Urinary bladder (tissue), 4 donors: ENCODE data around the gene CCDC57. TPM values are rescaled to one million over a fixed set of nuclear protein-coding genes. Genes with fewer than 3 reads are reported as not detected.

ENCODE experiments used
- DNase-seq: peaks from one replicate; pipeline ENCODE4 v3.0.0-alpha.2; 2015; ENCODE audit errors: extremely low spot score
- H3K27ac ChIP-seq: one replicate; pipeline ENCODE4 v1.5.1; 2013; ENCODE audit warnings: low read depth, mild to moderate bottlenecking, moderate library complexity
- H3K36me3 ChIP-seq: one replicate; pipeline ENCODE4 v1.6.1; 2013; ENCODE audit warnings: mild to moderate bottlenecking, moderate library complexity; ENCODE audit not compliant: insufficient read depth
- H3K4me1 ChIP-seq: one replicate; pipeline ENCODE4 v1.6.1; 2013; ENCODE audit warnings: mild to moderate bottlenecking, moderate library complexity; ENCODE audit not compliant: insufficient read depth
- H3K4me3 ChIP-seq: one replicate; pipeline ENCODE4 v1.5.1; 2013; ENCODE audit warnings: low read depth, low read length
- WGBS: extraction: QIAGEN DNeasy Blood & Tissue Kit; methylation state at CpG from one replicate; pipeline ENCODE4 v1.1.7; 2013; 5-methylcytosine and 5-hydroxymethylcytosine counted together
- polyA plus RNA-seq: library from polyadenylated mRNA; stranded (reverse); fragments of 200-250 nt; gene quantifications from one replicate; pipeline ENCODE4 v1.2.3, GENCODE V29; 2013
- total RNA-seq: library from RNA; depleted of rRNA; stranded (reverse); fragments of >200 nt; gene quantifications from one replicate; pipeline ENCODE4 v1.2.3, GENCODE V29; 2014
- donor health status: healthy with polysubstance abuse.
- donor health status: healthy.

Gene CCDC57
- total and polyA plus RNA-seq, 2 donors, result 23.7 to 25.9 TPM

DNA sequence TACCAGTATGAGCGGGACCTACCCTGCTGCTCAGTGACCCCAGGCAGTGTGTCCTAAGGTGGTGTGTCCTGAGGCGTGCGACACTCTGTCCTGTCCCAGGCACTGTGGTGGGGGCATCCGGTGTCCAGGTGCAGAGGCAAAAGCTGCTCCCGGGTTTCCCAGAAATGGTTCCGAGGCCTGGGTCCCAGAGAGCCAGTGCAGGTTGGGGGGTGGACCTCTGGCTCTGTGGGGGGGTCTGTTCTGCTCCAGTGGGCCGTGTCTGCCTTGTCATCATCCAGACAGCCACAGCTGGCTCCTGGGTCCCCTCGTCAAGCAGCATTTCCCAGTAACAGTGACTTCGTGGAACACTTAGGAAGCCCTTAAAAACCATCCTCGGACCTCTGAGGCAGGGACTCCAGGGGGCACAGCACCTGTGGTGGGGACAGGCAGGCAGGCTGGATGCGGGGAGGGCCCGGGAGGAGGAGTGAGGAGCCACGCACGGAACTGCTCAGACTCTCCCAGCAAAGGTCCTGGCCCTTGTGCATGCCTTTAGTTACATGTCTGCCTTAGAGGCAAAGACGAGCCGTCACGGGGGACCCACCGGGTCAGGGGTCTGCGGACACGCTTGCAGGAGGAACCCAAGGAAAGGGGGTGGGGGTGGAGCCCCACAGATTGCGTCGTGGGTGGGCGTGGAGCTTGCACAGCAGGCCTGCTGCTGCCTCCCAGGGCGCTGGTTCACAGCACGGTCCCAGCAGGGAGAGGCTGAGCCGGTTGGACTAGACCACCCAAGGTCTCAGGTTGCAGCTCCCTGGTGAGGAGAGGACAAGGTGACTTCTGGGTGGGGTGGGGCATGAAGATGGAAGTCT, 21.8 kb upstream of the CCDC57 start:
- no peak overlapping the region for H3K4me3 ChIP-seq
- no peak for DNase-seq
- H3K27ac ChIP-seq, result peak overlapping the region; percentile 31
- H3K36me3 ChIP-seq, result no peaks in the 10 kb centered on the region
- H3K4me1 ChIP-seq, result no peaks in the 10 kb centered on the region
- WGBS, result 54% methylated on average over 26 of the region's 26 CpGs

DNA sequence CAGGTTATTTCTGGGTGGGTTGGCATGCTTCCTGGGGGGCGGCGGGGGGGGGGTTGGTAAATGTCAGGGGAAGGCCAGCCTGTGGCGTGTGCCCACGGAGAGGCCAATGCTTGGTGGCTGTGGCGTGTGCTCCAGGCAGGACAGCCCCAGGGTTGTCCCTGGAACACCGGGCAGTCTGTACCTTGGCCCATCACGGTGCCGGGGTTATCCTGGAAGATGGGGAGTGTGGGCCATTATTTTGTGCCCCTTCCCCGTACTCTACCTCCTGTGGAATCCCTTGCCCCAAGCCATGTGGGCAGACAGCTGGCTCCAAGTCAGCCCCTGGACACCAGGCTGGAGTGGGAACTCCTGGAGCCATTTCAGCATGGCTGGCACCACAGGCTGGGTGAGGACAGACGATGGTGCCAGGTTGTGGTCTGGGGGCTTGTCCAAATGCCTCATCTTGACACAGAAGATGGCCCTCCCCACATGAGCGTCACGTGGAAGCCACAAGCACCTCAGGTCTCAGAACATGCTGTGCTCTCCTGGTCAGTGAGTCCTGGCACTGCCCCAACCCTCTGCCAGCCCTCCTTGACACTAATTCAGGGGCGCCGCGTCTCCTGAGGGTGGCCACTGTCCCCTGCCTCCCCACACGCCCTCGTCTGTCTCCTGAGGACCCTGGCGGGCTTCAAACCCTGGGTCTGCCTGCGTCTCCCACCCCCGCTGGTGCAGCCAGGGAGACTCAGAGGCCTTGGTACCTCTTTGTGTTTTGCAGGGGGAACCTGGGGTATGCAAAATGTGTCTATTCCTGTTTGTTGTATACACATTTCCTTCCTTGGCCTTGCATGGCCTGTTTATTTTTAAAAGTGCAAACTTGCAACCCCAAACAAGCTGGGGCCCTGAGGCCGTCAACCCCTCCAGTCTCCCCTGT, 20.5 kb upstream of the CCDC57 start:
- no peak for DNase-seq
- Histone ChIP-seq H3K4me1 (no peaks in the 10 kb centered on the region), H3K4me3 (no peak overlapping the region), H3K36me3 (no peaks in the 10 kb centered on the region), H3K27ac (no peak overlapping the region)
- 76% methylated on average over 21 of the region's 21 CpGs for WGBS

DNA sequence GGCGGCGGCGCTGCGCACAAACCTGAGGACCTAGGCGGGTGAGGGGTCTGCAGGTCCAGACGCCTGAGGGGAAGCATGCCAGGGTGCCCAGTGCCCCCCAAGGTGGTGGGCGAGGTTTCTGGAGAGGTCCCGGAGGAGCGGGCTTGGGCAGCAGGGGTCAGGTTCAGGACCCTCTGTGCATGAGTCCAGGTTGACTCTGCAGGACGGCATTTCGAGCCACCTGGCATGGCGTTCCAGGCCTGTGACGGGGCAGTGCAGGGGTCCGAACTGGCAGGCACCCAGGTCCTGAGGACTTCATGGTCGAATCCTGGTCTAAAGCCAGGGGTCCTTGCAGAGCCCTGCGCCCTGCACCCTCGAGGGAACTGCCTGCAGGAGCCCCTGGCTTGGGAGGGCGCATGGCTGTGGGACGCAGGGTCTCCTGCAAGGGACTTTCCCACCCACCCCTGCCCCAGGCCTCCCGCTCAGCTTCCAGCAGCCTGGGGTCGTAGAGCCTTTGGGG, 19.7 kb upstream of the CCDC57 start:
- no peak for DNase-seq
- 80% methylated on average over 21 of the region's 21 CpGs for WGBS
- H3K4me3 ChIP-seq, result no peak overlapping the region
- no peaks in the 10 kb centered on the region for H3K36me3 ChIP-seq
- H3K4me1 ChIP-seq, result no peaks in the 10 kb centered on the region
- peak overlapping the region; percentile 67 for H3K27ac ChIP-seq

DNA sequence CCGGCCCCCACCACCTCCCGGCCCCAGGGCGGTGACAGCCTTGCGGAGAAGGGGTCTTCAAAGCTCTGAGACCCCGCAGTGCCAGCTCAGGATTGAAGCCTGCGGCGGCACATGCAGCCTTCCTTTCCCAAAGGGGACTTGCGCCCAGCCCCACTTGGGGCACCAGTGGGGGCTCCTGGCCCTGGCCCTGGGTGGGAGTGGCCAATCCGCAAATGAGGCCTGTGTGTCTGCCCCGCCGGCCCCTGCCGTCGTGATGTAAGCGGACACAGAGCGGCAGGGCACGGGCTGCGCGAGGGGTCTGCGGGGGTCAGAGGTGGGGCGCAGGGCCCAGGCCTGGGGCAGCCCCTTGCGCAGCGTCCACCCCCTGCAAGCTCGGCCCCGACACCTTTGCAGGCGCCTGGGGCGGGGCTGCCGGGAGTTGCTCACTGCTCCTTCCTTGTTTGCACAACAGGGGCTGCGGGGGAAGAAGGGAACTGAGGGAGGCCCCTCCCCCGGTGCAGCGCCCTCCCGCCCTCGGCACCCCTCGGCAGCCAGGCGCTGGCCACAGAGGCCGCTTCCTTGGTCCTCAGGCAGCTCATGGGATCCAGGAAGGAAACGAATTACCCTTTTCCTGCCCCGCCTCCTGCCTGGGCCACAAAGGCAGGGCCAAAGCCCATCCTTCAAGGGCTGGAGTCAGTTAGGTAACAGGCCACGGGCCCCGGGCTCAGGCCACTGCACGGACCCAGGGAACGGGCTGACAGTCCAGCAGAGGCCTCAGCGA, 19.1 kb upstream of the CCDC57 start:
- no peaks in the 10 kb centered on the region for H3K4me1 ChIP-seq
- peak overlapping the region; percentile 54 for H3K4me3 ChIP-seq
- WGBS, result 6% methylated on average over 42 of the region's 42 CpGs
- peak overlapping the region; percentile 93 for H3K27ac ChIP-seq
- no peak for DNase-seq
- no peaks in the 10 kb centered on the region for H3K36me3 ChIP-seq

DNA sequence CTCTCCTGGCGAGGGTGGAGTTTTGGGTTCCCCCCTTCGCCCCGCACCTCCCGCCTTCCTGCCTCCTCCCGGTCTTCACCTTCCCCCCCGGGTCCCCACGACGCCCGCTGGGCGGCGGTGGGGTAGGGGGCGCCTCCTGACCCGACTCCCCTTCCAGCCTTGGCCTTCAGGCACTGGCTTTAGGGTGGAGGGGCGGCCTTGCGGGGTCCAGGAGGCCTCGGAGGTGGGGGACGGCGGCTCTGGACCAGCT, 18.6 kb upstream of the CCDC57 start:
- peak overlapping the region; percentile 93 for H3K27ac ChIP-seq
- no peak for DNase-seq
- WGBS, result 1% methylated on average over 18 of the region's 18 CpGs
- peak overlapping the region; percentile 54 for H3K4me3 ChIP-seq
- no peaks in the 10 kb centered on the region for H3K36me3 ChIP-seq
- H3K4me1 ChIP-seq, result no peaks in the 10 kb centered on the region

DNA sequence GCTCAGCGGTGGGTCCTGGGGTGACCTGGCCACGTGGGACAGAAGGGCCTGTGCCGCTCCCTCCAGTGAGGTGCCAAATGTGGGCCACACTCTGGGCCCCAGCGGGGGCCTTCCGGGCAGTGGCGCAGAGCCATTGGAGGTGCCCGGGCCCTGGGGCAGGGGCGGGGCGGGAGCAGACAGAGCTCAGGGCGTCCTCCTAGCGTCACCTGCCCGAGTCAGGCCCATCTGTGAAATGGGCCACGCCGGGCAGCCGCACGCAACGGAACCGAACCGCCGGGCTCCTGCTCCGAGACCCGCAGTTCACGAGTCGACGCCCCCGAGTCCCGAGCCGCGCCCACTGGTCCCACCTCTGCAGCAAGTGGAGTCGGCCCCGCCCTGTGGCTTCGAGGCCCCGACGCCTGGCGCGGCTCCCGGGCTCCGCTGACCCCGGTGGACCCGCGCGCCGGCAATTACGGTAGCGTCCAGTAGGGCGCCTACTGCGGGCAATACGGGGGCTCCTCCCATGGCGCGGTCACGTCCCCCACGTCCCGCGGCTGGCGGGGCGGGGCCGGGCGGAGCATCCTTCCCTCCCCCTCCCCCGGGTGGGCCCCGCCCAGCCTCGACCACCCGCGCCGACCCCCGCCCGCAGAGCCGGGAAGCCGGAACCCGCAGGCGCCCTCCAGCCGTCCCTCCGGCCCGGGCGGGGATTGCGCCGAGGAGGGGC, 18.1 kb upstream of the CCDC57 start:
- Histone ChIP-seq H3K4me1 (no peaks in the 10 kb centered on the region), H3K4me3 (peak overlapping the region; percentile 54), H3K27ac (peak overlapping the region; percentile 93), H3K36me3 (no peaks in the 10 kb centered on the region)
- no peak for DNase-seq
- WGBS, result 5% methylated on average over 73 of the region's 76 CpGs

DNA sequence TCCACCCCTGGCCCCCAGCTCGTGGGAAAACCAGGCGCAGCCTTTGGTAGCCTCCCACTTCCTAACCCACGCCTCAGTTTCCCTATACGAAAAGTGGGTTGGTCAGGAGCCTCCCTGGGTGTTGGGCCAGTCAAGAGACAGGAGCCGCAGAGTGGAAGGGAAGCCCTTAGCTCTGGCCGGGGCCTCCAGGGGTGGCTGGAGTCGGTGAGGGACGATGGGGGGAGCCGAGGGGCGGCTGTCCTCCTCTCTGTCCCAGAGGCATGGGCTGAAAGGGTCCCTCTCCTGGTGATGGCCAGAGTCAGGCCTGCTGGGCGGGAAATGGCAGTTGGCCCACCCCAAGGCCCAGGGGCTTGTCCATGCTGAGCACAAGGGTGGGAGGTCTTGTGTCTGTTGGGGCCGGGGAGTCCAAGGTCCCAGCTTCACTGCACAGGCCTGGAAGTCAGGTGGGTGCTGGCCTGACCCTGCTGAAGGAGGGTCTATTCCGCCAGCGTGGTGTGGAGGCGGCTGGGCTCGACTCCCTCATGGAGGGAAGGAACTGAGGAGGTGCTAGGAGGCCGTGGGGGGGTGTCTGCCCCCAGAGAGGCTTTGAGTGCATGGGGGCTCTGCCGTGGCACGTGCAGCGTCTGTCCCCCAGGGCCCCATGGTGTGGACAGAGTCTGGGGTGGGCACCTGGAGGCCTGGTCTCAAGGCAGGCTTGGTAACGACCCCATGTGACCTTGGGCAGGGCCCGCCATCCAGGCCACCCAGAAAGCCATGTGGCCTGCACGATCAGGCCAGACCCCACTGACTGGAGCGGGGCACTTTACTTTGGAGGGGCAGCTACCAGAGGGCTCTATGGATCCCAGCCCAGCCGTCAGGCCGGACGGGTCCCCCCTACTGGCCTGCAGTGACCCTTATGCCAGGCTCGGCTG, 17.3 kb upstream of the CCDC57 start:
- Histone ChIP-seq H3K4me3 (peak overlapping the region; percentile 64), H3K4me1 (no peaks in the 10 kb centered on the region), H3K36me3 (no peaks in the 10 kb centered on the region), H3K27ac (peak overlapping the region; percentile 89)
- DNase-seq, result no peak
- 36% methylated on average over 28 of the region's 28 CpGs for WGBS

DNA sequence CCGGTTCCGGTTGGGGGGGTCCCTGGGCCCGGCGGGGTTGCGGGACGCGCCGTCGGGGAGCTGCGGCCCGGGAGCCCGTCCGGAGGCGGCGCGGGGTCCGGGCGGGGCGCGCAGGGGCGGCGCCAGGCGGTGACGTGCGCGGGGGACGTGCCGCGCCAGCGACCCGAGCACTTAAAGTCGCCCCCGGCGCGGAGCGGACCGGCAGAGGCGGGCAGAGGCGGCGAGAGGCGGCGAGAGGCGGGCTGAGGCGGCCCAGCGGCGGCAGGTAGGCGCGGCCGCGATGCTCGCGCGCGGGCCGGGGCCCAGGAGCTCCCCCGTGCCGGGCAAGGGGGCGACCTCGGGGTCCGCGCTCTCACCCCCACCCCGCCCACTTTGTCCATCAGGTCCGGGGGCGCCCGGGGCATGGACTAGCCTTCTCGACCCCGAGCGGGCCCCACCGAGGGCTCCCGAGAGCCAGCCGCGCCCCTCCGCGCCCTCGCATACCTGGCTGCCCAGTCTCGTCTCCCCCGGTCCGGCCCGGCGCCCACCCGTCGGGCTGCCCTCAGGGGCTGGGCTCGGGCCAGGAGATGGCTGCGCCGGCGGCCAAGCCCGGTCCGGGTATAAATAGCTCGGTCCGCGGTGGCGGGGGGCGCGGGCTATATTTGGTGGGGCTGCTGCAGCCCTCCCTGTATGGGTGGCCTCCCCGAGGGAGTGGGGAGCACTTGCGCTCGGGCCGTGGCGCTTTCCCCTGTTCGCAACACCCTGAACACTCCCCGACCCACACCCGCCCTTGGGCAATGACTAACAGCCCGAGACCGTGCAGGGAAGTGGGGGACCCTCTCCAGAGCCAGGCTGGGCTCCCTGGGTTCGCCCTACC, 16.4 kb upstream of the CCDC57 start, which contains the start of gene SLC16A3:
SLC16A3 (plus strand) TSS at position 201 of the 856 bp plus-strand sequence. CDS start 6,967 bp downstream, outside the sequence.
- no peak for DNase-seq
- no peaks in the 10 kb centered on the region for H3K4me1 ChIP-seq
- no peaks in the 10 kb centered on the region for H3K36me3 ChIP-seq
- 2% methylated on average over 105 of the region's 105 CpGs for WGBS
- H3K4me3 ChIP-seq, result peak within 1 kb of the TSS; percentile 64
- peak within 1 kb of the TSS; percentile 89 for H3K27ac ChIP-seq

DNA sequence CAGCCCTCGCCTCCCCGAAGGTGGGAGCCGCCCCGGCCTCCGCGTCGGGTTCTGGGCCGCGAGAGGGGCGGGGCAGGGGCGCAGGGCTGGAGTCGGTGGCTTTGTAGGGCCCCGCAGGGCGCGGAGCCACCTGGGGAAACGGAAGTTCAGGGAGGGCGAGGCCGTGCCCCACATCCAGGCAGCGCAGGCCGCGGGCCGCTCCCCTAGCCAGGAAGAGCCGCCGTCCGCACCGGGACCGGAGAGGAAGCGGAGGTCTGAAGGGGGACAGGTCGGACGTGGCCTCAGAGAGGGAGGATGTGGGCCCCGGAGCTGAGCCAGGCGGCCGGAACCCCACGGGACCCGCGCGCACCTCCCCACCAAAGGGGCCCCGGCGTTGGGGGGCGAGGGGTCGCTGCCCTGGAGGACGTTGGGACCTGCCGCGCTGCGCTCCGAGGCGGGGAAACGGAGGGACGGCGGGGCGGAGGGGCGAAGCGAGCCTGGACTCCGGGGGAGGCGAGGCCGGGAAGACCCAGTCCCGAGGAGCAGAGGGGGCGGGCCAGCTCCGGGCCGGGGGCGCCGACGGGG, 15.7 kb upstream of the CCDC57 start:
- Histone ChIP-seq H3K4me3 (peak overlapping the region; percentile 64), H3K36me3 (no peaks in the 10 kb centered on the region), H3K27ac (peak overlapping the region; percentile 89), H3K4me1 (no peaks in the 10 kb centered on the region)
- no peak for DNase-seq
- 22% methylated on average over 63 of the region's 63 CpGs for WGBS

DNA sequence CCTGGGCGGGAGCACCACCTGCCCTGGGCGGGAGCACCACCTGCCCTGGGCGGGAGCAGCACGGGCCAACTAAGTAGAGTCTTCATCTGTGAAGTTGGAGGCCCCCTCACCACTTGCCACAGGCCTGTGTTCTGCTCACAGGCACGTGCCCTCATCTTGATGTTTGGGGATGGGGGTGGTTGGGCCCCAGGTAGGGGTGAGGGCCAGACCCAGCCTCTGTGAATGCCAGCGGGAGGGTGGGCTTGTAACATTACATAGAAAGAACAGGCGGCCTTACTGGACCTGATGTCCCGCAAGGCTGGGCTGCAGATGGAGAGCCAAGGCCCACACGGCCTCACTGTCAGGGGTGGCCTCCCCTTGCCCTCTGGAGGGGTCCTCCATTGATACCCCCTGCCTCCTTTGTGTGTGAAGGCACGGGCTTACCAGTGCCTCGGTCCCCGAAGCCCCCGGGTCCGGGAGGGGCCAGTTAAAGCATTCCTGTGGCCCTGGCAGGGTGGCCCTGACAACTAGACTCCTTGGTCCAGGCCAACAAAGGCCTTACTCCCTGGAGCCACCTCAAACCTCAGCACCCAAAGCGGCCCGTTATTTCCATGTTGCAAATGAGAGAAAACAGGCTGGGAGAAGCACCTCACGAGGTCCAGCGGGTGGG, 15.1 kb upstream of the CCDC57 start:
- DNase-seq, result no peak
- Histone ChIP-seq H3K27ac (peak overlapping the region; percentile 89), H3K4me3 (peak overlapping the region; percentile 64), H3K4me1 (no peaks in the 10 kb centered on the region), H3K36me3 (no peaks in the 10 kb centered on the region)
- 75% methylated on average over 18 of the region's 18 CpGs for WGBS
